HG03521 (cell line): Measurements from ENCODE around the gene SPRR3.

Experiments used
- ATAC-seq: cut with Tn5 transposase; IDR thresholded peaks from one replicate; pipeline ENCODE4 v1.9.1; 2021; ENCODE audit warnings: mild to moderate bottlenecking, moderate library complexity; ENCODE audit not compliant: unreplicated experiment

Gene SPRR3, protein sequence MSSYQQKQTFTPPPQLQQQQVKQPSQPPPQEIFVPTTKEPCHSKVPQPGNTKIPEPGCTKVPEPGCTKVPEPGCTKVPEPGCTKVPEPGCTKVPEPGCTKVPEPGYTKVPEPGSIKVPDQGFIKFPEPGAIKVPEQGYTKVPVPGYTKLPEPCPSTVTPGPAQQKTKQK

GRCh38 chr1:153001382-153001781 lies at the start of gene SPRR3:
Gene SPRR3 (plus strand): TSS chr1:153001749. CDS start chr1:153003021, 1,272 bp downstream.
- ATAC-seq = no peak

DNA sequence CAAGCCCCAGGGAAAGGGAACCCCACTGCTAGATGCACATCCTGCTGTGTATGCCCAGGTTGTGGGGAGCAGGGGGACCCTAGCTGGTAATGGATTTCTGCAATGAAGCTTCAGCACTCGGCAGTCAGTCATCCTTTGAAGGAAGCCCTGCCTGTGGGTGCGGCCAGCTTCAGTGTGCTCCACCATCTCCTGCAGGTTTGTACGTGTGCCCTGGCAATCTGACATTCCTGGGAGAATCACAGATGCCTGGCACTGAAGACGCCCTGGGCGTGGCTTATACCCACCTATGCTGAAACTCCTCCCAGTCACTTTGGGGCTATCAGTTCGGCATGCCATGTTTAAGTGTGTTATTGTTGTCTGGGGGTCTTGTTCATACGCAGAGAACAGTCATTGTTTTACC lies 47.8 kb upstream of the SPRR3 start:
- ATAC-seq = no peak

- ATAC-seq = no peak
Measured at GRCh38 chr1:152954436-152954835, 47.1 kb upstream of the SPRR3 start.

GRCh38 chr1:152957561-152957960 lies 44.0 kb upstream of the SPRR3 start:
- ATAC-seq = no peak

GRCh38 chr1:152959273-152959672 lies 42.3 kb upstream of the SPRR3 start:
- ATAC-seq = no peak

DNA sequence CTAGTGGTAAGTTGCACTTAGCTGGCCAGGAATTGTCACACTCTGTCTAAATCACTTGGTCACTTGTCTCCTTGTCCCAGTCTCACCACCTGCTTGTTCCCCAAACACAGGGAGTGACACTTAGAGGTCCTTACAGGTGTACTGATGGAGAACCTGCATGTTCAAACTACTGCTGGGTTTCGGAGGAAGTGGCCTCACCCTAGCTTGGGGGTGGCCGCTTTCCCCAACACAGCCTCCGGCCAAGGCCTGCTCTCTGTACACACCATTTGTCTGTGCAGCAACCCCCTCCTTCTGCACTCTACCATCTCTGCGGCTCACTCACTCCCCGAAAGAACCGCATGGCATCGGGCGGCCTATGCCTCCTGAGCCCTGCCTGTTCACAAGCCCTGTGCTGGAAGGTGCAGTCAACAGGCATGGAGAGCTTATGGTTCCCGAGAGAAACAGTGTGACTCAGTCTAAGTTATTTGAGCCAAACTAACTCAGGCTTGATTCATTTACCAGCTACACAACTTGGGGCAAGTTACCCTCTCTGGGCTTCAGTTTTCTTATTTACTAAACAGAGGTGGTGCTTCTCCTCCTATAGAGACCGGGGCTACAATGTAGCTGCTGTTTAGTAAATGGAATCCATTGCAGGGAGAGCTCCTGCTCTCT lies 41.6 kb upstream of the SPRR3 start:
- no peak for ATAC-seq

DNA sequence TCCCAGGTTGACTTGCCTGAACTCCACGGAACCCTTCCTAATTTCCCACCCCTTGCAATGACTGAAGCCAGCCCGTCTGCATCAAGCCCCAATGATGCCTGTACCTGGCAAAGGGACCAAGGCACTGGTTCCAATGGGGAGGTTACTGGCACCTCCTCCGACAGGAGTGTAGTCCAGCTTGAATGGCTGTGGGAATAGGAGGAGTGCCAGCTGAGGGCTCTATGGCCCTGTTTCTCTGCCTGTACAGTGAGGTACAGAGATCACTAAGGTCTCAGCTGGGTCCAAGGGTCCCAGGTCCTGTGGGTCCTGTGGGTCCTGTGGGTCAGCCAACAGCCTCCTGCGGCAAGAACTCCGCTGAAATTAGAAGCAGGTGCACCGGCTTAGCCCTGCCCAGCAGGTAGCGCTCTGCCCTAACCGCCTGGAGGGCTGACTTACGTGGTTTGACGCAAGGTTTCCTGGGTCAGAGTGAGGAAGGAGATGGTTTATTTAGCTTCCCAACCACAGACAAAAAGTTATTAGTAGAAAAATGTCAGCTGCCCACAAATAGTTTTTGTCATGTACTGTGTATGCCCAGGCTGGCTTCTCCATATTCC lies 41.0 kb upstream of the SPRR3 start:
- no peak for ATAC-seq

DNA sequence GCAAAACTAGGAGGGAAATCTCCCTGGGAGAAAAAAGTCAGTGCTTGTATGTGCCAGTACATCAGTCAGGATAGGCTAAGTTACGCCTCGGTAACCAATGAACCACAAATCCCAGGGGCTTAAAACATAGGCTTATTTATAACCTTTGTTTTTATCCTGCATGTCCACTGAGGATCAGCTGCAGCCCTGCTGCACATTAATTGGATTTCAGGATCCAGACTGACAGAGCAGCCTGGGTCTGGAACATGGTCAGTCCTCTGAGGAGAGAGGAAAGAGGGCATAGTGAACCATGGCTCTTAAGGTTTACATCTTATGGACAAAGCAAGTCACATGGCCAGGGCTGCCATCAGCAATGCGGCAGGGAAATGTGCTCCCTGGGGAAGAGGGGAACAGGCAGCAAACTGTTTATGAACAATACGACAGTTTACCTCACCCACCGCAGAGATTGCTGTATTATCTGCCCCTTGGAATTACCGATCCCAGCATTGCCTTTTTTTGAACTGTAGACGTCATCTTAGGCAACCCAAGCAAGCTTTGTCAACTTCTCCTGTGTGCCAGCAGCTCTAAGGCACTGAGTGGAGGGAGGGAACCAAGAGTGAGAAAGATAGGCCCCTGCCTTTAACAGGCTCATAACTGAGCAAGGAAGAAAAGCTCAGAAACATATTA lies 40.2 kb upstream of the SPRR3 start:
- no peak for ATAC-seq

DNA sequence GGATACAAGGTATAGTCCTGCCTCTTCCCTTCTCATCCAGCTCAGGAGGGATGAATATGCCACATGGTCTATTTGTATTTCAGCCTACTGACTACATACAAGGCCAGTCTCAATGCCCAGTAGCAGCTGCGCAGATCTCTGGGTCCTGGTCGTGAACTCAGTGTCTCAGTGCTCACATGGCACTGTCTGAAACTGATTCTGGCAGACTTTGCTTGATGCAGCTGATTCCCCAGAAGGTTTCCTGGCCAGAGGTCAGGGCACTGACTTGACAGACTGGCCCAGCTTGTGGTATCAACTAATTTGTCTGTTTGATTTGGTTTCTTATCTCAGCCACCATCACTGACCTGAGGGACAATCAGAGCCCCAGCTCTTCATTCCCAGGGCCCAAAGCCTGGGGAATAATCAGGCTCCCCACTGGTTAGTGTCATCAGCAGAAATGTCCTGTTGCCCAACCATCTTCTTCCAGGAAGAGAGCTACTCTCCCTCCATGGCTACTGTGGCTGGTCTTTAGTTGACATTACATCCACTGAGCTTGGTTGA lies 38.6 kb upstream of the SPRR3 start:
- no peak for ATAC-seq

- no peak for ATAC-seq
Measured at GRCh38 chr1:152964536-152964935, 37.0 kb upstream of the SPRR3 start.

DNA sequence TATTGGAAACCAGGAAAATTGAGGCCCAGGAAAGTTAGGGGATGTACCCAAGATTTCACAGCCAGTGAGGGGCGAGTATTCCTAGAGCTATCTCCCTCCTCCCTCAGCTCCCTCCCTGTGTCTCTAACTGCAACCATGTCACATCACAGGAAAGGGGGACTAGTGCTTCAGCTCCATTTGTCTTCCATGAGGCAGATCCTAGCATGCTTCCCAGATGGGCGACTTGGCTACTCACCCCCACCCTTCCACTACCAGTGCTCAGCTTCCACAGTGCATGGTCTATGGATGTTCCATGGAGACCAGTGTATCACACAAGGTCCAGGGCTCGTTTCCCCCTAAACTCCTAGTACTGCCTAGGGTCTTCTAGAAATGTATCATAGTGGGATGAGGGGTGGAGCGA lies 35.7 kb upstream of the SPRR3 start:
- ATAC-seq = no peak

- ATAC-seq = no peak
Measured at GRCh38 chr1:152967201-152967600, 34.3 kb upstream of the SPRR3 start.

DNA sequence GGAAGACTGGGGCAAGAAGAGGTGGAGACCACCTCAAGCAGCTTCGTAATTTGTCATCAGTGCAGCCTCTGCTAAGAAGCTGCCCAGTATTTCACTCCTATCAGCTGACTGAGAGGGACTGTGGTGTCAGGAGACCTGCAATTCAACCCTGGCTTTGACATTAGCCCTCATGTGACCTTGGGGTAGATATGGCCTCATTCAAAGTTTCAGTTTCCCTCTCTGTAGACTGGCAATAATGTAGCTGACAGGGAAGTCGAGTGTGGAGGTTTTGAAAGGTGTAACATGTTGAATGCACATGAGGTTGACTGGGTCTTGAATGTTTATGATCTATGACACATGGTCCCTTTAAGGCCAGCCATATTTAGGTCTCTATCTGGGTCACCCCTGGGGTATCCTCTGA lies 33.3 kb upstream of the SPRR3 start:
- ATAC-seq = peak; percentile 87

DNA sequence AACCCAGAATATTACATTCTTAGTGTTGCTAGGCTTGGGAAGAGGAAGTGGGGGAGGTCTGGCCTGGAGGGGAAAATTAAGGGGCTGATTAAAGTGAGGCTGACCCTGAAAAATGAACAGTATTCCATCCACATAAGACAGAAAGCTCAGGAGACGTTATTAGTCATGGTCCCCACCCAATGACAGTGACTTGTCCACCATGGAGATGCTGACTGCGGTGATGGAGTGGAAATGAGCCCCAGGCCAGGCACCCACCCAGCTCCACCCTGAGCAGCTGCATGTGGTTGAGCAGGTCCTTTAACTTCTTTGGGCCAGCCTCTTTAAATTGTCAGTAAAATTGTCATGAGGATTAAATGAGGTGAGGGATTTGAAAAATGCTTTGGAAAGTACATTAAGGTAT lies 32.5 kb upstream of the SPRR3 start:
- no peak for ATAC-seq

DNA sequence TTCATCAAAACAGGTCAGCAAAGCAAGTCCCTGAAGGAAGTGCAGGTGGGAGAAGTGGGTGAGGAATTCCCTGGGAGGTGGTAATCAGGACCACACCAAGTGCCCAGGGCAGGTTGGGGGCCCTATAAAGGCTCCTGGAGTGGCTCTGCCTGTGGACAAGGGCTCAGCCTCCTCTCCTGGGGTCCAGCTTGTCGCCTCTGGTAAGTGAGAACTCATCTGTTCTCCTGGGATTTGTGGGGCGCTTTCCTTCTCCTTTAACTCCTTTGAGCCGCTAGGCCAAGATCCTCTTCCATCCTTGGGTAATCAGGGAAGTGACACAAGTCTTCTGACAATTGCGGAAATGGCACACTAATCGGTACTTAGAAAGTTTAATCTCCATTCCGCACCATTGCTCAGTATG lies 31.1 kb upstream of the SPRR3 start, which contains the start of gene SPRR4:
TSS of gene SPRR4 (plus strand) at position 154 of the 400 bp plus-strand sequence. CDS start 1,243 bp downstream, outside the sequence.
- no peak for ATAC-seq

DNA sequence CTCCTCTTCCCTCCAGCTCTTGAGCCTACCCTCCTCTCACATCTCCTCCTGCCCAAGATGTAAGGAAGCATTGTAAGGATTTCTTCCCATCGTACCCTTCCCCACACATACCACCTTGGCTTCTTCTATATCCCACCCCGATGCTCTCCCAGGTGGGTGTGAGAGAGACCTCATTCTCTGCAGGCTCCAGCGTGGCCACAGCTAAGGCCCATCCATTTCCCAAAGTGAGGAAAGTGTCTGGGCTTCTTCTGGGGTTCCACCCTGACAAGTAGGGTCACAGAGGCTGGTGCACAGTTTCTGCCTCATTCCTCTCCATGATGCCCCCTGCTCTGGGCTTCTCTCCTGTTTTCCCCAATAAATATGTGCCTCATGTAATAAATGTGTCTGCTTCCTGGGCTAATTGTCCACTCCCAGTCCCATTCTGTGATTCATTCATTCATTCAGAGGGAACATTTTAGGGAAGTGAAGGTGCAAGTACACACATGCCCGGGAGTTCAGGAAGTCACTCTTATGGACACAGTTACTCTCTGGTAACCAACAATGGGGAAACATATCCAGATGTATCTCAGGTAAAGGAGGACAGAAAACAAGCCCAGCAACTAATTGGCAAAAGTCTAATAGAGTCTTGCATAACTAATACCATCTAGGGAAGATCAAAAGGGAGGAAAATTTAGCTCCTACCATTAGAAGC lies 29.2 kb upstream of the SPRR3 start:
- no peak for ATAC-seq

DNA sequence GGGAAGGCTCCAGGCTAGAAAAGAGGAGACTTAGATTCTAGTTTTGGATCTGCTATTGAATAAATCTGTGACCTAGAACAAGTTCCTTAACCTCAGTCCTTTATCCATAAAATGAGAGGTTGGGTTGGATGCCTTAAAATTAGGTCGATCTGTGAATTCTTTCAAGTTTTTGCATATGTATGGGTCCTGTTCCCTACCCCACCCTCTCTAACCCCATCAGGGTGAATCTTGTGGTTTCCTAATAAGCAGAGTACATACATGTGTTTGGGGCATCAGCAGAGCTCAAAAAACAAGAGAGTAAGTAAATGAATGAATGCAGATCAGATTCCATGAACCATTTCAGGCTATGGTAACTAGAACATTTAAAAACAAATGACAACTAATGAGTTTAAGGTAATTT lies 24.9 kb upstream of the SPRR3 start:
- no peak for ATAC-seq

GRCh38 chr1:152977614-152978013 lies 23.9 kb upstream of the SPRR3 start:
- ATAC-seq = no peak

DNA sequence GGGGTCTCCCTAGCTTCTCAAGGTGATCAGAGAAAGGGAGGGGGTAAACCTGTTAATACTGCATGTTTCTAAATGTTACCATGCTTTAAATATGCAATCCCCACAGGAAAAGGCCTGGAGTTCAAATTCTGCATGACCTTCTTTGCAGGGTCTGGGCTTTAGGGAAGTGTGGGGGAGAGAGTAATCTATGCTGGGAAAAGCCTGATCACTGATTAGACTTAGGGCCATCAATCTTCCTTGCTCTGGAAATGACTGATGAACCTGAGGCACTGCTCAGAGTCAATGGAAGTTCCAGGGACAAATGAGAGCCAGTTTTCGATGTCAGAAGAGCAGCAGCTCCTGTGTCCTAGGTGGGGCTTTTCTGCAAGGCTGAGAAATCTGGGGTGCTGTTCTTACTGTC lies 20.9 kb upstream of the SPRR3 start:
- no peak for ATAC-seq

DNA sequence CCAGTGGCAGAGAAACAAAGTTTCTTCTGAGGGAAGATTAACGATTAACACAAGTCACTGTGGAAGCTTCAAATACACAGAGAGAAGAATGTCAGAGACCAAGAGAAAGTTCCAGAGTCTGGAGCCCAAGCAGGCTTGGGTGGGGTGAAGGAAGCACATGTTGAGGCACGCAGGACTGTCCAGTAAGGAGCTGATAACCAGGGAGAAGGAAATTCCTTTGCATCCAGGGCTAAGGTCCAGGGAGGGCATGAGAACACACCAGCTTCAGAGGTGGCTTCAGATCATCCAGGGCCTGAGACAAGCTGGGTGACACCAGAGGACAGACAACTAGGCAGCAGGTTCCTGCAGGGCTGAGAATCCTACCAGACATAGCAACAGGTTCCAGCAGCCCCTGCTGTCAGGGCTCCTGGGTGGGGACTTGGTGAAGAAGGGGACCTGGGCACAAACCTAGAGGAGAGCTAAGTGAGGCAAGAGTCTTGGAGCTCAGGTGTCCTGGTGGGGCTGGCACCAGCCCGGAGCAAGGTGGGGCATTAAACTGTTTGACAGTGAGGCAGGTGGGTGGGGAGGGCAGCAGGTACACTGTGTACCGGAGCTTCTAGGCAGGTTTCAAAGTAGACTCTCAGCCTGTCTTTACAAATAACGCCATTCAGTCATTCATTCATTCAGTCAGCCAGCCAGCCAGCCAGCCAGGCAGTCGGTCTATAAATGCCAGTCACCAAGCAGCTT lies 20.2 kb upstream of the SPRR3 start:
- ATAC-seq = no peak
